ENCODE data around the gene SRGAP1. TPM values are rescaled to one million over a fixed set of nuclear protein-coding genes. Genes with fewer than 3 reads are reported as not detected.

Gene SRGAP1
- total RNA-seq, 4 donors from 2014 or later: 7.6 to 17.5 (median 14.6) TPM

DNA sequence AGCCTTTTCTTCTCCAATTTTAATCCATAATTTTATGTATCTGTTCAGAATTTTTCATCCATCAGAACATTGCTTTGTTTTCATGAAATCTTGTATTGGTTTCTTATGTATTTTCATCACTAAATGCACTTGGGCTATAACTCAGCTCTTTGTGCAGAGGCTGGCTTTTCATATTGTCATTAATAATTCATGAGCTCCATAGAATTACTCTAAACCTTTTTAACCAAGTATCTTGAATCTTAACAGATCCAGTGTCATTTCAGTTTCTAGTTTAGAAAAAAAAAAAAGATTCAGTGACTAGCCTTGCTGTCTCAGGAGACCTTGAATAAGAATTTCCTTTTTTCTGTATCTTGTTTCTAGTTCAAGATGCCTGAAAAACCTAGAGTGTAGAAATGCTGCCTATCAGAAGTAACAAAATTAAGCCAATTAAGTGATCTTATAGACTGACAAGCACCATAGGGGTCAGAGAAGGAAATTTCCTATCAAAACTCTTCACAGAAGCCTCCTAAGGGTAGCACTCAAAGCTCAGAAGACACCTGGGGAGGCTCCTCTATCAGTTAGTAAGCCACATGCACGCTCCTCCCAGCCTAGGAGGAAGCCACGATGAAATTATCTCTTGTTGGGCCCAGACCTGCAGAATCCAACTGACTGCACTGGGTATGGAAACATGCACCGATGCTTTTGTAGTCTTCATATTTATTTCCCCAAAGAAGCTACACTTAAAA lies 214.2 kb downstream of the SRGAP1 start:
- Histone ChIP-seq H3K4me1 (no peaks in the 10 kb centered on the region), H3K36me3 (no peaks in the 10 kb centered on the region), H3K27ac (replicated peaks in 1 of 4) (no peak overlapping the region), H3K27me3 (no peaks in the 10 kb centered on the region), H3K4me3 (no peak overlapping the region), H3K9me3 (no peaks in the 10 kb centered on the region)
- 90% methylated on average over 3 of the region's 3 CpGs for WGBS
- no peak for DNase-seq (ENCODE audit: extremely low spot score)
- TF ChIP-seq EP300 (IDR thresholded peaks at IDR 0.05): no peak
- TF ChIP-seq POLR2AphosphoS5 (IDR thresholded peaks at IDR 0.05): no peak
- TF ChIP-seq POLR2A (IDR thresholded peaks at IDR 0.05; ENCODE audit: low read depth): no peak
- TF ChIP-seq, protein P1, sequence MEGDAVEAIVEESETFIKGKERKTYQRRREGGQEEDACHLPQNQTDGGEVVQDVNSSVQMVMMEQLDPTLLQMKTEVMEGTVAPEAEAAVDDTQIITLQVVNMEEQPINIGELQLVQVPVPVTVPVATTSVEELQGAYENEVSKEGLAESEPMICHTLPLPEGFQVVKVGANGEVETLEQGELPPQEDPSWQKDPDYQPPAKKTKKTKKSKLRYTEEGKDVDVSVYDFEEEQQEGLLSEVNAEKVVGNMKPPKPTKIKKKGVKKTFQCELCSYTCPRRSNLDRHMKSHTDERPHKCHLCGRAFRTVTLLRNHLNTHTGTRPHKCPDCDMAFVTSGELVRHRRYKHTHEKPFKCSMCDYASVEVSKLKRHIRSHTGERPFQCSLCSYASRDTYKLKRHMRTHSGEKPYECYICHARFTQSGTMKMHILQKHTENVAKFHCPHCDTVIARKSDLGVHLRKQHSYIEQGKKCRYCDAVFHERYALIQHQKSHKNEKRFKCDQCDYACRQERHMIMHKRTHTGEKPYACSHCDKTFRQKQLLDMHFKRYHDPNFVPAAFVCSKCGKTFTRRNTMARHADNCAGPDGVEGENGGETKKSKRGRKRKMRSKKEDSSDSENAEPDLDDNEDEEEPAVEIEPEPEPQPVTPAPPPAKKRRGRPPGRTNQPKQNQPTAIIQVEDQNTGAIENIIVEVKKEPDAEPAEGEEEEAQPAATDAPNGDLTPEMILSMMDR (IDR thresholded peaks at IDR 0.05): no peak
- intact Hi-C loops (cut with DNase I): no loop called here

DNA sequence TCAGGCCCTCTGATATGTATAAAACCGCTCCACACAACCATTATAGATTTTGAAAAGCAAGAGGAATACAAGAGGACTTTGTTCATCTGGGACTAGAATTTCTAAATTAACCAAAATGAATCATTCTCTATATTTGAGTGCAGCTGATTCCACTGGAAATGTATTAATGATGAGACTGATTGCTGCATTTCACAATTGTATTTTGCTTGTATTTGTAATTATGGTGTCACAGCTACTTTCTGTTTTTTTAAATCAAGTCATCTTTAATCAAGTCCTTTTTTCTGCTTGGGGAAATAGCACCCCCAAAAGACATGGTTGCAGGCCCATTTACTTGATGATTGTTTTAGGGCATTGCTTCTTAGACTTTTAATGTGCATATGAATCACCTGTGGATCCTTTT lies 215.2 kb downstream of the SRGAP1 start:
- H3K4me1 ChIP-seq: no peaks in the 10 kb centered on the region
- H3K9me3 ChIP-seq: no peaks in the 10 kb centered on the region
- TF ChIP-seq EP300 (IDR thresholded peaks at IDR 0.05) (no peak), POLR2A (IDR thresholded peaks at IDR 0.05; ENCODE audit: low read depth) (no peak), POLR2AphosphoS5 (IDR thresholded peaks at IDR 0.05) (no peak)
- TF ChIP-seq, protein P1 (IDR thresholded peaks at IDR 0.05): no peak
- H3K27ac ChIP-seq (replicated peaks in 1 of 4): no peak overlapping the region
- WGBS: 95% methylated on average over 1 of the region's 1 CpG
- no peak for DNase-seq (ENCODE audit: extremely low spot score)
- peaks cover 0 to 2% (median 0%) of the 10 kb centered on the region in 4 donors for H3K36me3 ChIP-seq
- intact Hi-C loops (cut with DNase I): no loop called here
- H3K4me3 ChIP-seq: no peak overlapping the region
- no peaks in the 10 kb centered on the region for H3K27me3 ChIP-seq

DNA sequence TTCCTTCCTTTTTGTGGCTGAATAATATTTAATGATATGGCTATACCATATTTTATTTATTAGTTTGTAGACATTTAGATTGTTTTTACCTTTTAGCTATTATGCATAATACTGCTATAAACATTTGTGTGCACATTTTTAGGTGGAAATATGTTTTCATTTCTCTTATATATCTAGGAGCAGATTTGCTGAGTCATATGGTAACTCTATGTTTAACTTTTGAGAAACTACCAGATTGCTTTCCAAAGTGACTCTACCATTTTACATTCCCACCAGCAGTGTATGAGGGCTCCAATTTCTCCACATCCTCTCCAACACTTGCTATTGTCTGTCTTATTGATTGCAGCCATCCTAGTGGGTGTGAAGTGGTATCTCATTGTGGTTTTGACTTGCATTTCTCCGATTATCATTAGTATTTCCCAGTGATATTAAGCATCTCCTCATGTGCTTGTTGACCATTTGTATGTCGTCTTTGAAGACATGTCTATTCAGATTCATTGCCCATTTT lies 217.4 kb downstream of the SRGAP1 start:
- no peak for DNase-seq (ENCODE audit: extremely low spot score)
- Histone ChIP-seq H3K27me3 (no peaks in the 10 kb centered on the region), H3K27ac (replicated peaks in 1 of 4) (no peak overlapping the region), H3K9me3 (no peaks in the 10 kb centered on the region), H3K4me3 (no peak overlapping the region), H3K36me3 (peaks cover 0 to 17% (median 5%) of the 10 kb centered on the region in 4 donors), H3K4me1 (no peaks in the 10 kb centered on the region)
- intact Hi-C loops (cut with DNase I): no loop called here
- no peak for TF ChIP-seq EP300 (IDR thresholded peaks at IDR 0.05)
- TF ChIP-seq POLR2AphosphoS5 (IDR thresholded peaks at IDR 0.05): no peak
- WGBS: 98% methylated on average over 2 of the region's 2 CpGs

DNA sequence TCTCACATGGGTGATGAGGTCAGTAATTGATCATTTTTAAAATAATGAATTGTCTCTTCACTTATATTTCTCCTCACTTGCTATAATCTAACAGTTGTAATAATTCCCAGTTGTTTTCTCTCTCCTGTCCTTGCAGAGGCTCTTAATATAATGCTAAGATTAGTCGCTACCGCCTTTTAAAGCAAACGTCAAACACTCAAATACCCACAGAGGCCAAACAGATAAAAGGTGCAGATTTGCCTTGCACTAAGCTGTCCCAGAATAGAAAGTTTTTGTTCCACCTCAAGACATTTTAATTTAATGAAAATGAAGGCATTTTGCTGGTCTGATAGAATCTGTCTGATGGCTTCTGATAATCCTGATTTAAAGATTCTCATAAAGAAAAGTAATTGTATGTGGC lies 218.6 kb downstream of the SRGAP1 start:
- Histone ChIP-seq H3K27me3 (no peaks in the 10 kb centered on the region), H3K36me3 (peaks cover 0 to 17% (median 5%) of the 10 kb centered on the region in 4 donors), H3K27ac (replicated peaks in 1 of 4) (no peak overlapping the region), H3K4me3 (no peak overlapping the region), H3K9me3 (no peaks in the 10 kb centered on the region), H3K4me1 (no peaks in the 10 kb centered on the region)
- DNase-seq (ENCODE audit: extremely low spot score): no peak
- intact Hi-C loops (cut with DNase I): no loop called here
- TF ChIP-seq POLR2AphosphoS5 (IDR thresholded peaks at IDR 0.05) (no peak), POLR2A (IDR thresholded peaks at IDR 0.05; ENCODE audit: low read depth) (no peak), EP300 (IDR thresholded peaks at IDR 0.05) (no peak)
- TF ChIP-seq, protein P1 (IDR thresholded peaks at IDR 0.05): no peak
- 94% methylated on average over 3 of the region's 3 CpGs for WGBS

DNA sequence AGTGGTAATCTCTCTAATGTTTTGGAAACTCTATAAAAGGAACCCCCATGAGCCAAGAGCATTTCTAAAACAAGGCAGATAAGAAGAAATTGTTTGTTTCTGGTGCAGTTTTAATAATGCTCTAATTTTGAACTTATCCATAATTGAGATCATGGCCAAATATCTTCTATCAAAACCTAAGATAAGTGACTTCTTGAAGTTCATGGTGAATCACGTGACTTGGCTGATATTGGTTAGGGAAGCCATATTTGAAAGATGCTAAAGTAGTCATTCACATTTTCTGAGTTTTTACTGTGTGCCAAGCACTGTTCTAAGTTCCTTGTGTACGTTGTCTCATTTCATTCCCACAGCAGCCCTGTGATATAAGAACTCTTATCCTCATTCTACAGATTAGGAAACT lies 219.7 kb downstream of the SRGAP1 start:
- H3K4me1 ChIP-seq: no peaks in the 10 kb centered on the region
- TF ChIP-seq POLR2A (IDR thresholded peaks at IDR 0.05; ENCODE audit: low read depth): no peak
- TF ChIP-seq, protein P1 (IDR thresholded peaks at IDR 0.05): no peak
- TF ChIP-seq POLR2AphosphoS5 (IDR thresholded peaks at IDR 0.05): no peak
- TF ChIP-seq EP300 (IDR thresholded peaks at IDR 0.05): no peak
- H3K27ac ChIP-seq (replicated peaks in 1 of 4): no peak overlapping the region
- no peak for DNase-seq (ENCODE audit: extremely low spot score)
- peaks cover 0 to 17% (median 5%) of the 10 kb centered on the region in 4 donors for H3K36me3 ChIP-seq
- 95% methylated on average over 2 of the region's 2 CpGs for WGBS
- H3K27me3 ChIP-seq: no peaks in the 10 kb centered on the region
- no peak overlapping the region for H3K4me3 ChIP-seq
- intact Hi-C loops (cut with DNase I): no loop called here
- no peaks in the 10 kb centered on the region for H3K9me3 ChIP-seq
